ENCODE results near the gene TBPL2.
"Not testable (repeated sequence)": the region's sequence is repeated elsewhere in the genome, so short reads cannot be mapped to it uniquely, and the experiment has no call there.

Gene TBPL2

GRCh38 chr14:55422338-55422737 is 18.1 kb downstream of the TBPL2 start:
- not testable (repeated sequence) for H3K9ac ChIP-seq (ENCODE audit: low read length); H3K4me1 ChIP-seq (ENCODE audit: control insufficient read depth, insufficient read depth, low read length); DNase-seq (ENCODE audit: low read depth); H3K36me3 ChIP-seq (ENCODE audit: control insufficient read depth, insufficient read depth, low read length, severe bottlenecking); H3K9me3 ChIP-seq (ENCODE audit: control insufficient read depth, low read length); H3K4me3 ChIP-seq (ENCODE audit: low read length); H3K27me3 ChIP-seq (replicated peaks; ENCODE audit: control insufficient read depth, insufficient read depth, low read length)

GRCh38 chr14:55419663-55420062 is 20.8 kb downstream of the TBPL2 start:
- H3K9ac ChIP-seq (ENCODE audit: low read length): no peak overlapping the region
- H3K9me3 ChIP-seq (ENCODE audit: control insufficient read depth, low read length): no peaks in the 10 kb centered on the region
- peaks cover 7% of the 10 kb centered on the region for H3K4me1 ChIP-seq (ENCODE audit: control insufficient read depth, insufficient read depth, low read length)
- H3K36me3 ChIP-seq (ENCODE audit: control insufficient read depth, insufficient read depth, low read length, severe bottlenecking): no peaks in the 10 kb centered on the region
- no peak for DNase-seq (ENCODE audit: low read depth)
- no peaks in the 10 kb centered on the region for H3K27me3 ChIP-seq (replicated peaks; ENCODE audit: control insufficient read depth, insufficient read depth, low read length)
- H3K4me3 ChIP-seq (ENCODE audit: low read length): no peak overlapping the region

- no peaks in the 10 kb centered on the region for H3K9me3 ChIP-seq (ENCODE audit: control insufficient read depth, low read length)
- DNase-seq (ENCODE audit: low read depth): no peak
- H3K36me3 ChIP-seq (ENCODE audit: control insufficient read depth, insufficient read depth, low read length, severe bottlenecking): no peaks in the 10 kb centered on the region
- H3K27me3 ChIP-seq (replicated peaks; ENCODE audit: control insufficient read depth, insufficient read depth, low read length): no peaks in the 10 kb centered on the region
- no peak overlapping the region for H3K9ac ChIP-seq (ENCODE audit: low read length)
- H3K4me1 ChIP-seq (ENCODE audit: control insufficient read depth, insufficient read depth, low read length): peaks cover 7% of the 10 kb centered on the region
- no peak overlapping the region for H3K4me3 ChIP-seq (ENCODE audit: low read length)
Measured at GRCh38 chr14:55418411-55418810, 22.0 kb downstream of the TBPL2 start.

GRCh38 chr14:55417955-55418354 is 22.5 kb downstream of the TBPL2 start:
- peaks cover 7% of the 10 kb centered on the region for H3K4me1 ChIP-seq (ENCODE audit: control insufficient read depth, insufficient read depth, low read length)
- no peak overlapping the region for H3K9ac ChIP-seq (ENCODE audit: low read length)
- H3K36me3 ChIP-seq (ENCODE audit: control insufficient read depth, insufficient read depth, low read length, severe bottlenecking): no peaks in the 10 kb centered on the region
- no peak overlapping the region for H3K4me3 ChIP-seq (ENCODE audit: low read length)
- no peaks in the 10 kb centered on the region for H3K9me3 ChIP-seq (ENCODE audit: control insufficient read depth, low read length)
- H3K27me3 ChIP-seq (replicated peaks; ENCODE audit: control insufficient read depth, insufficient read depth, low read length): no peaks in the 10 kb centered on the region
- no peak for DNase-seq (ENCODE audit: low read depth)

- no peak overlapping the region for H3K9ac ChIP-seq (ENCODE audit: low read length)
- peak; percentile 19 for DNase-seq (ENCODE audit: low read depth)
- H3K27me3 ChIP-seq (replicated peaks; ENCODE audit: control insufficient read depth, insufficient read depth, low read length): no peaks in the 10 kb centered on the region
- H3K4me1 ChIP-seq (ENCODE audit: control insufficient read depth, insufficient read depth, low read length): peaks cover 14% of the 10 kb centered on the region
- H3K4me3 ChIP-seq (ENCODE audit: low read length): no peak overlapping the region
- H3K36me3 ChIP-seq (ENCODE audit: control insufficient read depth, insufficient read depth, low read length, severe bottlenecking): no peaks in the 10 kb centered on the region
- no peaks in the 10 kb centered on the region for H3K9me3 ChIP-seq (ENCODE audit: control insufficient read depth, low read length)
Measured at GRCh38 chr14:55416866-55417265, 23.6 kb downstream of the TBPL2 start.

- H3K4me1 ChIP-seq (ENCODE audit: control insufficient read depth, insufficient read depth, low read length): peaks cover 28% of the 10 kb centered on the region
- no peaks in the 10 kb centered on the region for H3K27me3 ChIP-seq (replicated peaks; ENCODE audit: control insufficient read depth, insufficient read depth, low read length)
- no peaks in the 10 kb centered on the region for H3K9me3 ChIP-seq (ENCODE audit: control insufficient read depth, low read length)
- no peak overlapping the region for H3K9ac ChIP-seq (ENCODE audit: low read length)
- H3K36me3 ChIP-seq (ENCODE audit: control insufficient read depth, insufficient read depth, low read length, severe bottlenecking): no peaks in the 10 kb centered on the region
- H3K4me3 ChIP-seq (ENCODE audit: low read length): no peak overlapping the region
- DNase-seq (ENCODE audit: low read depth): no peak
Measured at GRCh38 chr14:55414551-55414950, 25.9 kb downstream of the TBPL2 start.

- H3K9ac ChIP-seq (ENCODE audit: low read length): no peak overlapping the region
- H3K9me3 ChIP-seq (ENCODE audit: control insufficient read depth, low read length): no peaks in the 10 kb centered on the region
- H3K4me3 ChIP-seq (ENCODE audit: low read length): peak overlapping the region; percentile 96
- H3K36me3 ChIP-seq (ENCODE audit: control insufficient read depth, insufficient read depth, low read length, severe bottlenecking): no peaks in the 10 kb centered on the region
- no peaks in the 10 kb centered on the region for H3K27me3 ChIP-seq (replicated peaks; ENCODE audit: control insufficient read depth, insufficient read depth, low read length)
- peaks cover 26% of the 10 kb centered on the region for H3K4me1 ChIP-seq (ENCODE audit: control insufficient read depth, insufficient read depth, low read length)
- no peak for DNase-seq (ENCODE audit: low read depth)
Measured at GRCh38 chr14:55412676-55413075, 27.7 kb downstream of the TBPL2 start.

GRCh38 chr14:55411426-55412389 is 28.7 kb downstream of the TBPL2 start, which contains the start of gene ATG14:
TSS of gene ATG14 (minus strand) at chr14:55411830. CDS start at chr14:55411822, 8 bp downstream.
- Histone ChIP-seq H3K9ac (ENCODE audit: low read length) (peak within 1 kb of the TSS; percentile 95), H3K36me3 (ENCODE audit: control insufficient read depth, insufficient read depth, low read length, severe bottlenecking) (no peaks in the 10 kb centered on the region), H3K9me3 (ENCODE audit: control insufficient read depth, low read length) (no peaks in the 10 kb centered on the region), H3K4me1 (ENCODE audit: control insufficient read depth, insufficient read depth, low read length) (peaks cover 26% of the 10 kb centered on the region), H3K27me3 (replicated peaks; ENCODE audit: control insufficient read depth, insufficient read depth, low read length) (no peaks in the 10 kb centered on the region), H3K4me3 (ENCODE audit: low read length) (peak within 1 kb of the TSS; percentile 96)
- DNase-seq (ENCODE audit: low read depth): peak; percentile 96

GRCh38 chr14:55410876-55411275 is 29.5 kb downstream of the TBPL2 start:
- H3K4me3 ChIP-seq (ENCODE audit: low read length): peak overlapping the region; percentile 96
- H3K27me3 ChIP-seq (replicated peaks; ENCODE audit: control insufficient read depth, insufficient read depth, low read length): no peaks in the 10 kb centered on the region
- no peaks in the 10 kb centered on the region for H3K36me3 ChIP-seq (ENCODE audit: control insufficient read depth, insufficient read depth, low read length, severe bottlenecking)
- H3K9me3 ChIP-seq (ENCODE audit: control insufficient read depth, low read length): no peaks in the 10 kb centered on the region
- no peak for DNase-seq (ENCODE audit: low read depth)
- peak overlapping the region; percentile 95 for H3K9ac ChIP-seq (ENCODE audit: low read length)
- H3K4me1 ChIP-seq (ENCODE audit: control insufficient read depth, insufficient read depth, low read length): peaks cover 26% of the 10 kb centered on the region

GRCh38 chr14:55404173-55404854 is 36.1 kb downstream of the TBPL2 start:
- no peaks in the 10 kb centered on the region for H3K9me3 ChIP-seq (ENCODE audit: control insufficient read depth, low read length)
- H3K36me3 ChIP-seq (ENCODE audit: control insufficient read depth, insufficient read depth, low read length, severe bottlenecking): no peaks in the 10 kb centered on the region
- DNase-seq (ENCODE audit: low read depth): no peak

GRCh38 chr14:55401751-55402150 is 38.7 kb downstream of the TBPL2 start:
- H3K9me3 ChIP-seq (ENCODE audit: control insufficient read depth, low read length): no peaks in the 10 kb centered on the region
- H3K9ac ChIP-seq (ENCODE audit: low read length): no peak overlapping the region
- H3K4me1 ChIP-seq (ENCODE audit: control insufficient read depth, insufficient read depth, low read length): peaks cover 20% of the 10 kb centered on the region
- H3K4me3 ChIP-seq (ENCODE audit: low read length): no peak overlapping the region
- no peaks in the 10 kb centered on the region for H3K27me3 ChIP-seq (replicated peaks; ENCODE audit: control insufficient read depth, insufficient read depth, low read length)
- no peak for DNase-seq (ENCODE audit: low read depth)
- no peaks in the 10 kb centered on the region for H3K36me3 ChIP-seq (ENCODE audit: control insufficient read depth, insufficient read depth, low read length, severe bottlenecking)

More at GRCh38 chr14:55404173-55404854, 36.1 kb downstream of the TBPL2 start:
- H3K9ac ChIP-seq (ENCODE audit: low read length): no peak overlapping the region
- H3K27me3 ChIP-seq (replicated peaks; ENCODE audit: control insufficient read depth, insufficient read depth, low read length): no peaks in the 10 kb centered on the region
- H3K4me1 ChIP-seq (ENCODE audit: control insufficient read depth, insufficient read depth, low read length): peaks cover 11% of the 10 kb centered on the region
- no peak overlapping the region for H3K4me3 ChIP-seq (ENCODE audit: low read length)
